ENCODE results near the gene SEMA6D.

Gene SEMA6D

GRCh38 chr15:47743385-47743784 is 26.1 kb downstream of the SEMA6D start:
- DNase-seq (ENCODE audit: low read depth in 4 of 4, low spot score in 1 of 4), result no peak

DNA sequence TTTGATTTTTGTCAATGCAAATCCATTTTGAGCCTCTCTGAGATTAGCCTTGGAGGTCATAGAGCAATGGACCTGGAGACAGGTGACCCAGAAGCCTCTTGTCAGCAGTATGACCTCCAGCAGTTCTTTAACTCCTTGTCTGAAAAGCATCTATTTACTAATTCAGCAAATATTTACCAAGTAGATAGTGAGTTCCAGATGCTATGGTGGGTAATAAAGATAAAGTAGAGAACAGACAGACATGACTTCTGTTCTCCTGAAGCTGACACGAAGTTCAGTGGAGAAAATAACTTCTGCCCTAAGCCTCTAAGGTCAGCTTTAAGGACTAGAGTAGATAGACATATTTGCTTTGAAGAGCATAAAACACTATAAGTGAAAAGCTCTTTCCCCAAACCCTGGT is 26.6 kb downstream of the SEMA6D start:
- no peak for DNase-seq (ENCODE audit: low read depth in 4 of 4, low spot score in 1 of 4)

DNA sequence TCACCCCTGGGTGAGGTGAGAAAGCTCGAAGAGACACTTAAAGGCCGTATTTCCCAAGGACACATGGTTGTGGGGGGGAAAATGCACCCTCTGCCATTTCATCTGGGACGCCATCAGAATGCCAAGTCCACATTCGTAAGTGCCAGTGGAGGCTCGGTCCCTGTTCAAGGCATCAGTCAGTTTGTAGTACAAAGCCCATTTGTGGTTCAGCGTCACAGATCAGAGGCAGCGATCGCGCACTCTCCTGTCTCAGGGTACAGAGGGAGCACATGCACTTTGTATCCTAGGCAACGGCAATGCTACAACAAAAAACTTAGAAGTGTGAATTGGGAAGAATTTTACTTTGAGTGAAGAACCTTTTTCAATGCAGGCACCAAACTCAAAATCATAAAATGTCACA is 27.2 kb downstream of the SEMA6D start:
- DNase-seq (ENCODE audit: low read depth in 4 of 4, low spot score in 1 of 4), result no peak

DNA sequence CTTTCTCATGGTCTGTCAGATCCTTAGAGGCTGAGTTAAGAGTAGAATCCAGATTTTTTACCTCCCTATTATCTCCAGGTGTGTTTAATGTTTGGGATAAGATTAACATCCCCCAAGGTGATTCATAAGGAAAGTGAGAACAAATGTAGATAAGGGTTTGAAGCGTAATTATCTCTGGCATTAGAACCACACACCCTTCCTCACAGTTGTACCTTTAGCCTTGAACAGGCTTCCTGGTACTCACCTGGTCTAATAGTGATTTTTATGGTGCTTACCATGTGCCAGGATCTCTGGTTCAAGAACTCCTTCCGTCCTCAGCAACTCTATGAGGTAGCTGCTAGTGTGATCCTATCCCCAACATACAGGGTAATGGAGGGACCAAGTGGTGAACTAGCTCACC is 27.7 kb downstream of the SEMA6D start:
- DNase-seq (ENCODE audit: low read depth in 4 of 4, low spot score in 1 of 4), result no peak

DNA sequence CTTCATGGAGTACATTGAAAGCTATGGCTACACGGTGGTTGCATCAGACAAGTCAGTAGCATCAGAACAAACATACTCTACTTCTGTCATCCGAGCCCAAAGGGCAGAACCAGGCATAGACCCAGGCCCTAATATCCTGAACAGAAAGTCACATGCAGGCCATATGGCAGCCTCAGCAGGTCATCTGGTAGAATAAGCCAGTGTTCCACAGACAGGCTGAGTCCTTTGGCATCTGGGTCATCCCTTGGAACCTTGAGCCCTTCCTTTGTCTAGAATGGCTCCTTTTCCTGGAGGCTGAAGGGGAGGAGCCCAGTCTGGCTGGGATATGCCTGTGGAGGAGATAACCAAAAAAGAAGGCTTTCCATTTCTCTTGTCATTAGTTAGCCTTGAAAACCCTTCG is 29.2 kb downstream of the SEMA6D start:
- DNase-seq (ENCODE audit: low read depth in 4 of 4, low spot score in 1 of 4), result no peak

DNA sequence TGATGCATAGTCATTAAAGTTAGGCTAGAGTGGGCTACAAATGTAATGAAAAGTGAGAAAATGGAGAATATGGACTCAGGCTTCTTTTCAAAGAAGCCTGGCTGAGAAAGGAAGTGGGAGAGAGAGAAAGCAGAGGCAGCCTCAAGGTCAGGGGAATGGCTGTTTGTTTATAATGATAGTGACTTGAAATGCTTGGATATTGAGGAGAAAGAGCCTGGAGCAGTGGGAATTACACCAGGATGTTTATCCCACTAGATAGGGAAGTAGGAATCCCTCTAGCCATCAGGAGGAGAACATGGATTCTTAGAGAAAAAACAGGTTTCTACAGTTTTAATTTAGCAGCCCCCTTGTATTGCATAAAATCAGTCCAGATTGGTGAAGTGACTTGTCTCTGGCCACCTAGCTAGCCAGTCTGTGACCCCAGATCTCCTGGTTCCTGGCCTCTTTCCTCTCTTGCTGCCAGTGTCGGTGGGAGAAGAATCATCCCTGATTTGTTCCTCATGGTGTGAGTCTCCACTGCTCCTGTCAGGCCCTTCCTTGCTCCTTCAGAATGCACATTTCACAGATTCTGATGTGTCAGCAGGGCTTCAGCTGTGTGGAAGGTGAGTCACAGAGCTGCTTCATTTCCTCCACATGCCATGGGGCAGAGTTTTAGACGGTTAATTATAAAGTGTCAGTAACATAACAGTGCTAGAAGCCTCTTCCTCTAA is 32.9 kb downstream of the SEMA6D start:
- DNase-seq (ENCODE audit: low read depth in 4 of 4, low spot score in 1 of 4), result no peak

DNA sequence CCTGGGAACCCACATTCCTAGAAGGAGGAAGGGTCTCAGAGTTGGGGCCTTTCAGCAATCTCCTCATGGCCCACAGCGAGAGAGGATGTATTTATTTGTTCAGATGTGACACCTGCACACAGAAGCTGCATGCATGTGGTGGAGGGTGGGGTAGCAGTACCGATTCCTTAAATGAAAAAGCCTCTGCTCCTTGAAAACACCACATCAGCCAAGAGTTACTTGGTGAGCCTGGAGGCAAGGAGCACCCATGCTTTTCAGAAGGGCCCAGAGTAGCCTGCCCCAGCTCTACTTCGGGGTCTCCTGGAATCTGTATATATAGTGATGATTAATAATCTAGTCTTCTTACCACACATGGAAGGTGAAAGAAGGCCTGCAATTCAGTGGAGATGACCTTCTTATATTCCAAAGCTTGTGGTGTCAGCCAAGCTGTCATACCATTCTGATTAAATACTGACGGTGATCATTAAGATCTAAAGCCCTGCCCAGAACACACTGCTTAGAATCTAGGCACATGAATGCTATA is 33.5 kb downstream of the SEMA6D start:
- no peak for DNase-seq (ENCODE audit: low read depth in 4 of 4, low spot score in 1 of 4)

DNA sequence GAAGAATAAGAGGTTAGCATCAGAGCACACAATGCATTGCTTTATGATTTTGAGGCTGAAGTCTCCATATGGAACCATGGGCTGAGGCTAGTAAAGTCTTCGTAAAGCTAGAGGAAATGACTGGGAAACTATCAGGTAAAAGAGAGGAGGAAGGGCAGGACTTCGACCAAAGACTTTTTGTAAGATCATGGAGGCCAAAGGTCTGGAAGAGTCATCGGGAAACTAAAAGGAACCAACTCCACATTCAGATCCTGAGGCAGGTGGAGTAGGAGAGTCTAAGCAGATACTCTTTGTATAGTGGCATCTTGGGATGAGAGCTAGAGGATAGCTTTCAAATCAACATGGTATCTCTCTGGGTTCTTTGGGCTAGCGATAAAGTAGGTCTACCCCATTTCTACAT is 36.3 kb downstream of the SEMA6D start:
- DNase-seq (ENCODE audit: low read depth in 4 of 4, low spot score in 1 of 4), result no peak

GRCh38 chr15:47754312-47754711 is 37.0 kb downstream of the SEMA6D start:
- no peak for DNase-seq (ENCODE audit: low read depth in 4 of 4, low spot score in 1 of 4)

DNA sequence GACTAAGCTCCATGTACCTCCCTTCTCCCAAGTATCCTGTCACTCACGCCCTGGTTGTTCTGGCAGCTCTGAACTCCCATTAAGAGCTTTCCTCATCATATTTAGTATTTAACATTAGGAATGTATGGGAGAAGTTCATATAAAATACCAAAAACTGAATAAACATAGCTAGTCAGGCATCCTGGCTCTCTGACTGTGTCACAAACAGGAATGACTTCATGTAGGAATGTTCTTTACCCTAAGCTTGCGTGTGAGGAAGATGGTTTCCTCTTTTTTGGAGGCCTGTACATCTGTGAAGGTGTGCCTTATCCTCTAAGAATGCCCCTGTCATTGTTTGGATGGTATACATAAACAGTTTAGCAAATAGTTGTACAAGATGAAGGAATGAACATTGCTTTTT is 38.6 kb downstream of the SEMA6D start:
- no peak for DNase-seq (ENCODE audit: low read depth in 4 of 4, low spot score in 1 of 4)

- no peak for DNase-seq (ENCODE audit: low read depth in 4 of 4, low spot score in 1 of 4)
Observed at GRCh38 chr15:47756872-47757271, 39.6 kb downstream of the SEMA6D start.

GRCh38 chr15:47757331-47757730 is 40.0 kb downstream of the SEMA6D start:
- no peak for DNase-seq (ENCODE audit: low read depth in 4 of 4, low spot score in 1 of 4)

DNA sequence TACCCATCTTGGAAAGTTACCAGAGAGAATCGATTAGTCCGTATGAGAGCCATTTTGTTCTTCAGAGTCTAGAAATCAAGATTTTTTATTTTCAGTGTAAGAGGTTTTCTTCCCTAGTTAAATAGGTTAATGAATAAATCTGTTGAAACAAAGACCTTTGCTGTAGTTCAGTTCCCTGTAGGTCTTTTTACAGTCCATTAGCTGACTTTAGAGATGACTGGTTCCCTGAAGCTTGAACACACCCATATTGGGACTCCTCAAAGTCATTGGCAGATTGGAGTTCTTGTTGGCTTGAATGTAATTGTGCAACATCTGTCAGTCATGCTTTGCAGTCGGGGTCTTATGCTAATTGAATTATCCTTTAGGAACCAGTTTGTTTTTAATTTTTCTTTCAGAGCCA is 45.3 kb downstream of the SEMA6D start:
- no peak for DNase-seq (ENCODE audit: low read depth in 4 of 4, low spot score in 1 of 4)

GRCh38 chr15:47764666-47765065 is 47.4 kb downstream of the SEMA6D start:
- DNase-seq (ENCODE audit: low read depth in 4 of 4, low spot score in 1 of 4), result no peak

- no peak for DNase-seq (ENCODE audit: low read depth in 4 of 4, low spot score in 1 of 4)
Observed at GRCh38 chr15:47766406-47766805, 49.1 kb downstream of the SEMA6D start.

DNA sequence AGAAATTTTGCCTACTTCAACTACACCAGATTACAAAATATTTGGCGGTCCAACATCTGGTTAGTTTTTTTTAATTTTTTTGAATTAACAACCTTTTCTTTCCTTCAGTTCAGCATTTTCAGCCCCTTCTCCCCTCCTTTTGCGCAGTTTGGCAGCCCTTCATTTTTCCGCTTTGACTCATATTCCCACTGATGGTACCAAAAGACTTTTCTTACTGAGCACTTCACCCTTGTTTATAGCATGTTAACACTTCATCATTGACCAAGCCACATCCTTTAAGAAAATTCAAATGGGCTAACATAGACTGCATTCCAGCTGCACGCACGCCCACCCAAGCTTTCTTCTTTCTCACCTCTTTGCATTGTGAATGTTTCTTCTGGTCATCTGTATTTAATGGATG is 49.7 kb downstream of the SEMA6D start:
- no peak for DNase-seq (ENCODE audit: low read depth in 4 of 4, low spot score in 1 of 4)

DNA sequence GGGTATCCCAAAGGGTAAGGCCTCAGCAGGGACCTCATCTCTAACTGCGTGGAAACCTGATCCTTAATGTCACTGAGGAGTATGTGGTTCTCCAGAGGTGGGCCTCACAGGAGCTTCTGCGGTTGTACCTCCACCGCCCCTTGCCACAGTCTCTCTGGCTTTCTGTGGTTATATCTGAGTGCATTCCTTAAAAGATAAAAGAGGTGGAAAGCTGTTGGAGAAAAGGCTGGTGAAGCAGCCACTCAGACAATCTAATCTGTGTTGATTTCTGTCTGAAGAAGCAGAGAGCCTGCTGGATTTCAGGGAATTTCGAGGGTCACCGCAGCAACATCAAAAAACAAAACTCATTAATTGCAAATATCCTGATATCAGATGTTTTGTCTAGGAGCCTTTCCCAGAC is 51.4 kb downstream of the SEMA6D start:
- no peak for DNase-seq (ENCODE audit: low read depth in 4 of 4, low spot score in 1 of 4)

DNA sequence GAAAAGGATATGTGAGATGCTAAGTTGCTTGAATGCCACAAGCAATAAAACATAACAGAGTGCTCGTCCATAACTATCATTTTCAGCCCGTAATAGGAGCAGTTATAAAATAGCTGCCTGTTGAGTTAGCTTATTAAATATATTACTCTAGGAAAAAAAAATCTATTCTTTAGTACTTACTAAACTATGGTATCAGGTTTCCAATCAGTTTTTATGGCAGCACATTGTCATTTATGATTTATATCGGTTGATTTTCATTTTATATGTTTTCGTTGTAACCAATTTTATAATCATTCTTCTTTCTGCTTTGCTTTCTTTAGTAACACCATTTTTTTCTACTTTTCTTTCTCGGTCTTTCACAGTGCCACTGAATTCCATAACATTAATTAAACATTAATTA is 51.9 kb downstream of the SEMA6D start:
- DNase-seq (ENCODE audit: low read depth in 4 of 4, low spot score in 1 of 4), result no peak

DNA sequence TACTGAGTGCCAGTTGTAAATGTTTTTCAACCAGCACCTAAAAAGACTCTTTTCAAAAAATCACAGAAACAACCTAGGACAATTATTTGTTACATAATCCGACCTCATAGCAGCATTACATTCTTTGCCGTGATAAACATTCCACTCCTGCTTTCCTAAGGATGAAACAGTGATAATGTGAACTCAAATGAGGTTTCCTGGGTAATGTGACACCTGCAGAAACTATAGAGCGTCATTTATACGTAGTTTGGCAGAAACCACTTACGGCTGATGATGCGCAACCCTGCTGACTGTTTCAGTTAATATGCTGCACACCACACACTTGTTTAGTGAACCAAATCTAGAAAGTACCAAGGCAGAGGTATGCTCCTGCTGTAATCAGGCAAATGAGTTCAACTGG is 55.8 kb downstream of the SEMA6D start:
- DNase-seq (ENCODE audit: low read depth in 4 of 4, low spot score in 1 of 4), result no peak

GRCh38 chr15:47778263-47778770 is 61.0 kb downstream of the SEMA6D start:
- no peak for DNase-seq (ENCODE audit: low read depth in 4 of 4, low spot score in 1 of 4)

- no peak for DNase-seq (ENCODE audit: low read depth in 4 of 4, low spot score in 1 of 4)
Observed at GRCh38 chr15:47780971-47781370, 63.7 kb downstream of the SEMA6D start.

DNA sequence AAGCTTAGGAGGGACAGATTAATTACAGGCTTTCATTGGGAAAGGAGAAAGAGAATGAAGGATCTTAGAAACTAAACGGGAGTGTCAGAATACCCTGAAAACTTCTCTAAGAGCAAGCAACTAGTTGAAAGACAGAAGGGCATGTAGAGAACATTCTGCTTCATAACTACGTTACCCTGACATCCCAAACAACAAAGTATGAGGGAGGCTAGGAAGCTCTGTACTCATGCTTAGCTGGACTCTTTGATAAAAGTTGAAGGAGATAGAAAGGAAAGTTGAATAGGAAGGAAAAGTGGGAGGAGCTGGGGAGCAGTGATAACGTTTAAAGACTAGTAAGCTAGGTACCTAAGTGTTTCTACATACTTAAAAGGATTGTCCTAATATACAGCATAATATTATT is 64.2 kb downstream of the SEMA6D start:
- no peak for DNase-seq (ENCODE audit: low read depth in 4 of 4, low spot score in 1 of 4)

DNA sequence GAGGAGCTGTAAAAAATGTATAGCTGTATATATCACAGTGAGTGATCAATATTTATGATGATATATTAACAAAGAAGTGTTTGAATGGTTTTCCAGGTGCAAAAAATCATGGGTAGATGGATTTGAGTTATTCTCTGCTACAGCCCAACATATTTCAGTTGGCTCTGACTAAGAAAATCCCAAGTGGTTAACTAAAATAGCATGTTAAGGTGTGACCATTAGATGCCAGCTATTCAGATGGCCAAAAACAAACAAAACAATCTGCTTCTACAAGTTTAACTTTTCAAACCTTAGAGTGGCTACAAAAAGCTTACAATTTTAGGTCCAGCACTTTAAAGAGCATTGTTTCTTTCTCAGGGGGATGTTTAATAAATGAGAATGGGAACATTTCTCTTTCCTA is 67.5 kb downstream of the SEMA6D start:
- no peak for DNase-seq (ENCODE audit: low read depth in 4 of 4, low spot score in 1 of 4)

All from stimulated activated CD4-positive, alpha-beta T cell treated with anti-CD3 and anti-CD28 coated beads, Interleukin-1b, Interleukin-23, amount 100 ng/mL, for 24 hours (primary cell).